Fibroblast of villous mesenchyme (primary cell): ENCODE data around the gene SPEF2. TPM values are rescaled to one million over a fixed set of nuclear protein-coding genes. Genes with fewer than 3 reads are reported as not detected.

Source experiments
- DNase-seq: peaks from one replicate; pipeline ENCODE4 v3.0.0-alpha.2; 2010; ENCODE audit warnings: low read depth
- H3K4me3 ChIP-seq: 2 replicates; pipeline ENCODE4 v1.5.1; 2011; ENCODE audit warnings: low read depth, mild to moderate bottlenecking, low read length
- CTCF ChIP-seq: IDR thresholded peaks from 2 replicates; pipeline ENCODE4 v1.5.1; 2012; ENCODE audit warnings: low read depth, mild to moderate bottlenecking, low read length; ENCODE audit not compliant: insufficient read depth
- total RNA-seq: library from RNA; depleted of rRNA; stranded (reverse); fragments of >200 nt; gene quantifications from 2 replicates; pipeline ENCODE4 v1.2.3, GENCODE V29; 2012

Gene SPEF2
- total RNA-seq, 1 donor, result 4.3 TPM

GRCh38 chr5:35608881-35609779, 8.5 kb upstream of the SPEF2 start:
- TF ChIP-seq CTCF, result no peak
- peak; percentile 68 for DNase-seq
- H3K4me3 ChIP-seq, result no peak overlapping the region

- no peak for TF ChIP-seq CTCF
- no peak for DNase-seq
- H3K4me3 ChIP-seq, result peak overlapping the region; percentile 81
These were observed 616 bp upstream of the SPEF2 start for GRCh38 chr5:35617060-35617434.

DNA sequence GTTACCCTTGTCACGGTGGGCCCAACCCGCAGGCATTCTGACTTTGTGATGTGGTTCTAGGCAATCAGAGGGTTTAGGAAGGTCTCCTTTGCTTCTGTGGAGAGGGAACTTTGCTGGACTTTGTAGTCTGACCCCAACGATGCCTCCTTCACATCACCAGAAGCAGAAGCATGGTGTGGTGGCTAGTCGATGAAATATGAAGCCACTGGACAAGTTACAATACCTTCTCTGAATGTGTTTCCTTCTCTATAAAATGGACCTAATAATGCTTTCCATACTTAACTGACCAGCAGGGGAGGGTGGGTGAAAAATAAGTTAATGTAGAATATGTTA, 607 bp downstream of the SPEF2 start:
- TF ChIP-seq CTCF, result no peak
- peak overlapping the region; percentile 81 for H3K4me3 ChIP-seq
- DNase-seq, result no peak

DNA sequence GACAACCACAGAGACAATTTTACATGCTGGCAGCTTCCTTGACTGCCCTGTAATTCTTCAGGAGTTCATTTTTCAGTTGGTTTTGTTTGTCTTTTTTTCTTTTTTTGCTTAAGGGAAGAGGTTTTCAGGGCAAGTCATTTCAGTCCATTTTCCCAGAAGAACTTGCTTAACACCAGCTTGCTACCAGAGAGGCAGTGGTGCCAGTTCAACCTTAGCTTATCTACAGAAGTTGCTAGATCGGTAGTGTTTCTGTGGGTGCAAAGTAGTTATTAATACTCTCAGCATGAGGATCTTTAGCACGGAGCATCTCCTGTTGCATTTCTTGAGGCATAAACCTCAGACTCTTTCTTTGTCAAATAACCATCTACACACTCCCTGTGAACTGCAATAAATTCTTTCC, 1.1 kb downstream of the SPEF2 start:
- H3K4me3 ChIP-seq, result no peak overlapping the region
- TF ChIP-seq CTCF, result no peak
- DNase-seq, result no peak

GRCh38 chr5:35622974-35623373, 5.3 kb downstream of the SPEF2 start:
- TF ChIP-seq CTCF, result no peak
- H3K4me3 ChIP-seq, result no peak overlapping the region
- no peak for DNase-seq

- DNase-seq, result no peak
- H3K4me3 ChIP-seq, result no peak overlapping the region
- TF ChIP-seq CTCF, result no peak
These were observed 6.3 kb downstream of the SPEF2 start for GRCh38 chr5:35623991-35624390.

DNA sequence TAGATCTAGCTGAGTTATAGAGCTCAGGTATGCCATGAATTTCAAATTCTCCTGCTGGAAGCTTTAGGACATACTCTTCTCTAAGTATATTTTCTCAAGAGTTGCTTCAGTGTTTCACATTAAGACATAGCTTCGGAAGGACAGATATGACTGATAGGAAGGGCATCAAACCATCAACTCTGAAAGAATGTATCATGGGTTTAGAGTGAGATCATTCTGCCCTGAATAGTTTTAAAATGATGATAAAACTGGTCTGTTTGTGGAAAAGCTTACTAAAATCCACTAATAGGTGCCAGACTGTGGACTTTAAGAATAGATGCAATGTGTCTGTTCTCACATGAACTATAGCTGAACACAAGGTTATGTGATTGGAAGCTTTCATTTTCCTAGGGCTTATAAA, 8.4 kb downstream of the SPEF2 start:
- DNase-seq, result no peak
- no peak for TF ChIP-seq CTCF
- no peak overlapping the region for H3K4me3 ChIP-seq
